GM12873 (cell line): ENCODE results near the gene GPR148.

Experiments used
- TF ChIP-seq, protein P1 (sequence below): IDR thresholded peaks from 2 replicates; pipeline ENCODE4 v1.5.1; 2012; ENCODE audit warnings: low read depth, mild to moderate bottlenecking, moderate library complexity, low read length, control low read depth; ENCODE audit not compliant: insufficient read depth; ENCODE audit errors: missing control alignments

GPR148 gene

GRCh38 chr2:130749078-130749477 is 20.2 kb downstream of the GPR148 start:
- TF ChIP-seq, protein P1, sequence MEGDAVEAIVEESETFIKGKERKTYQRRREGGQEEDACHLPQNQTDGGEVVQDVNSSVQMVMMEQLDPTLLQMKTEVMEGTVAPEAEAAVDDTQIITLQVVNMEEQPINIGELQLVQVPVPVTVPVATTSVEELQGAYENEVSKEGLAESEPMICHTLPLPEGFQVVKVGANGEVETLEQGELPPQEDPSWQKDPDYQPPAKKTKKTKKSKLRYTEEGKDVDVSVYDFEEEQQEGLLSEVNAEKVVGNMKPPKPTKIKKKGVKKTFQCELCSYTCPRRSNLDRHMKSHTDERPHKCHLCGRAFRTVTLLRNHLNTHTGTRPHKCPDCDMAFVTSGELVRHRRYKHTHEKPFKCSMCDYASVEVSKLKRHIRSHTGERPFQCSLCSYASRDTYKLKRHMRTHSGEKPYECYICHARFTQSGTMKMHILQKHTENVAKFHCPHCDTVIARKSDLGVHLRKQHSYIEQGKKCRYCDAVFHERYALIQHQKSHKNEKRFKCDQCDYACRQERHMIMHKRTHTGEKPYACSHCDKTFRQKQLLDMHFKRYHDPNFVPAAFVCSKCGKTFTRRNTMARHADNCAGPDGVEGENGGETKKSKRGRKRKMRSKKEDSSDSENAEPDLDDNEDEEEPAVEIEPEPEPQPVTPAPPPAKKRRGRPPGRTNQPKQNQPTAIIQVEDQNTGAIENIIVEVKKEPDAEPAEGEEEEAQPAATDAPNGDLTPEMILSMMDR = no peak

- TF ChIP-seq, protein P1 = no peak
Measured at GRCh38 chr2:130749641-130750040, 20.8 kb downstream of the GPR148 start.

DNA sequence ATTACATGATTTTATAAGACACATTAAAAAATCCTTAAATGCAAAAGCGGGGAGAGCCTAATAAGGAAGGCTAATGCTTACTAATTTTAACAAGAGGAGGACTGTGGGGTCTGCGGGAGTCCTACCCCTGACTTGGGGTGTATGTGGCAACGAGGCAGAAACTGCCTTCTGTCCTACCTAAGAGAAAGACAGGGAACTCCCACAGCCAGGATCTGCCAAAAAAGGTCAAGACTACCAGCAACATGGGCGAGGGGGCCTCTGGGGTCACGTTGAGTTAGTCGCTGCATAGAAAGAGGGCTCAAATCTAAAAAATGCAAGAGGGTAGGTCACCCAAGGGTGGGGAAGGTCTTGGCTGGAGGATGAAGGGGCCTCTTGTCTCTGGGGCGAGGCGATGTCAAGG is 25.9 kb downstream of the GPR148 start:
- TF ChIP-seq, protein P1 = no peak

DNA sequence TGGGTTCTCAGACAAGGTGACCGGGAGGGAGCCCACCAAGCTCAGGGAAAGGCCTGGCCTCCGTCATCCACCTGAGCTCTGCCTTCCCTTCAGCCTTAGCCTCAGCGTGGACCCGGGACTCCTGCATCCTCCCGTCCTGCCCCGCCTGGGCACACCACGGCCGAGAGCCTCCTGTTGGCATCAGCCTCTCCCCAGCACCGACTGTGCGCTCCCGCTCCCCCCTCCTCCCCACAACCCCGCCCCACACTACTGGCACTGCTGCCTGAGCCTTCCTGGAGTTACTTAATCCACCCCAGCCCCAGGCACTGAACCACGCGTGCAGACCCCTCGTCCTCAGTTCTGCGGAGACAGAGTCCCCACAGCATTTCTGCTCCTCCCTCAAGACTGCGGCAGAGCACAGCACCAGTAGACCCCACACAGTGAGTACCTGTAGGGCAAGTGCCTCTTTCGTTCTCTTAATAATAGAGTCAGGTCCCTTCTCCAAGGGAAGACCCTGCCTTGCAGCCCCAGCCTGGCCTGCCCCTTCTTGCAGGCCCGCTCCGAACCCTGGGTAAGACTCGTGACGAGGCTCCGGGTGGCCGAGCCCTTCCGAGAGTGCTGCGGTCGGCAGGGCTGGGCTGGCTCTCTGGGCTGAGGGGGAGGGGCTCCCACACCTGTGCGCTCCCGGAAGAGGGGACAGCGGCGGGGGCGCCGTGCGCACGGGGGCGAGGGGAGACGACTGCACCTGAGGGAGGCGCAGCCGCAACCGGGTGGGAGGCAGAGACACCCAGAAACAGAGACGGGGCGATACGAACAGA is 26.6 kb downstream of the GPR148 start, which contains the start of gene AMER3:
Gene AMER3 (plus strand): TSS at position 285 of the 797 bp plus-strand sequence. CDS start 6,533 bp downstream, outside the sequence.
- TF ChIP-seq, protein P1 = no peak

GRCh38 chr2:130756053-130756873 is 27.4 kb downstream of the GPR148 start:
- TF ChIP-seq, protein P1 = no peak

DNA sequence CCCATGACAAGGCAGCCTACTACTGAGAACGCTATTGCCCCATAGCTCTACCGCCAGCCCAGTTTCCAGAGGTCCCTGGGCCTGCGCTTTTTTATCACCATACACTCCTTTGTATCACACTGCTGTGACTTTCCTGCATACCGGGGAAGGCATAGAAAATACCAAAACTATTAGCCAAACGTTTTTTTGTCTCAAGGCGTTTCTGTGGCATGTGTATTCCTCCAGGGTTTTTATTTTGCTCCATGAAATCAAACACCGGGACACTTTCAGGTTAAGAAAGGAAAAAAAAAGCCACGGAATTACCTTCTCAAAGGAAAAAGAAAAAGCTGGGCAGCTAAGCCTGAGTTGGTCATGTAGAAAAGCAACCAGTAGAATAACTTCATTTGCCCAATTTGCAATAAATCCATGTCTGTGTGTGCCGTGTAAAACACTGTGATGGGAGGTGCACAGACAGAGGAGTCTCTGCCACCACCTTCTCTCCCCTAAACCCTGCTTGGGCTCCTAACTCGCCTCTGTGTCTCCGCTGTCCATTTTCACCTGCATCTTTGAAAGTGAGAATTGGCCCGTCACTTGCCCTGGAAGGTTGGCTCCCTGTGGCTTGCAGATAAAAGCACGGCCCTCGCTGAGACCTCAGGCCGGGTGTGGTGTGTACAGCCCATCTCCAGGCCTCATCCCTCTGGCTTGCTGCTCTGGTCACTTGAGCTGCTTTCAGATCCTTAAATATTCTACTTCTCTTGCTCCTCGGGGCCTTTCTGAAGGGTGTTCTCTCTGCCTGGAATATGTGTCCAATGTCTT is 28.2 kb downstream of the GPR148 start:
- TF ChIP-seq, protein P1 = no peak
